ENCODE measurements around the gene KCNG2. TPM values are rescaled to one million over a fixed set of nuclear protein-coding genes. Genes with fewer than 3 reads are reported as not detected.

KCNG2 gene
- total RNA-seq = 0.32 and 1.9 TPM in 2 replicates

GRCh38 chr18:79797518-79798345 lies at the start of gene KCNG2:
Gene KCNG2 (plus strand): TSS chr18:79797938. CDS start chr18:79863668, 65,730 bp downstream.

Other genes starting within 250 kb of the KCNG2 start
- 21.6 and 23.4 TPM in 2 replicates for gene CTDP1, start 118.1 kb upstream of the KCNG2 start, total RNA-seq
- 35.8 and 48.9 TPM in 2 replicates for gene SLC66A2, start 153.7 kb downstream of the KCNG2 start, total RNA-seq
- 1.4 and 9.1 TPM in 2 replicates for gene HSBP1L1, start 166.7 kb downstream of the KCNG2 start, total RNA-seq
- 60.5 and 65.1 TPM in 2 replicates for gene TXNL4A, start 190.6 kb downstream of the KCNG2 start, total RNA-seq
- gene RBFA, start 236.5 kb downstream of the KCNG2 start, total RNA-seq = 24.7 and 26.0 TPM in 2 replicates

Data from bronchial smooth muscle cell (primary cell).